ENCODE results near the gene RHOC. TPM values are rescaled to one million over a fixed set of nuclear protein-coding genes. Genes with fewer than 3 reads are reported as not detected.

RHOC gene
- 51.3 and 65.4 TPM in 2 replicates for total RNA-seq (2014; rRNA removed; shearing (Covaris generic))
- polyA plus RNA-seq (2016; fragmentation: Nextera tagmentation; extraction: Ambion mirVana), result 73.5 and 76.7 TPM in 2 replicates
- long read RNA-seq, transcript RHOC-202 (6 exons, 1,418 nt), result minor isoform, 14 of 93 reads
- long read RNA-seq, transcript RHOC-208 (5 exons, 1,355 nt), result major isoform, 45 of 93 reads
- long read RNA-seq, partial matches to known transcripts, result 26 of 93 reads
- long read RNA-seq, other reads (novel, unspliced or antisense), result 4 of 93 reads

- peaks cover 9% of the 10 kb centered on the region; the same call in 1 of the 2 replicates for H3F3A ChIP-seq (replicated peaks; ENCODE audit: low read depth)
- Mint-ChIP-seq H3K9me3 (no peaks in the 10 kb centered on the region; the same call in 2 of the 3 replicates), H3K4me3 (peak within 1 kb of the TSS; percentile 75), H3K36me3 (ENCODE audit: low read depth) (peaks cover 24% of the 10 kb centered on the region), H3K27ac (no peak within 1 kb of the TSS), H3K4me1 (peaks cover 64% of the 10 kb centered on the region), H3K27me3 (ENCODE audit: insufficient read depth, low read depth, poor library complexity) (peaks cover 36% of the 10 kb centered on the region)
- H3K4me2 ChIP-seq, result peak within 1 kb of the TSS; percentile 76
- no peak for TF ChIP-seq NANOG (IDR thresholded peaks at IDR 0.05; ENCODE audit: borderline replicate concordance)
- TF ChIP-seq POLR2AphosphoS5 (IDR thresholded peaks at IDR 0.05; ENCODE audit: low read depth), result peak; percentile 31; the same call in 1 of the 2 replicates
- no peak for TF ChIP-seq CTCF (conservative IDR thresholded peaks at IDR 0.05; ENCODE audit: low read depth in 2 of 2)
- no peak for TF ChIP-seq REST (IDR thresholded peaks at IDR 0.05; ENCODE audit: unreplicated experiment)
- H3K4me3 ChIP-seq, result peak within 1 kb of the TSS; percentile 92
- peak within 1 kb of the TSS; percentile 66 for H2AFZ ChIP-seq
- H3K4me1 ChIP-seq (ENCODE audit: insufficient read depth), result peaks cover 51% of the 10 kb centered on the region
- peaks cover 4% of the 10 kb centered on the region; the same call in 1 of the 2 replicates for H3K36me3 ChIP-seq (ENCODE audit: insufficient read depth)
- H3K27ac ChIP-seq (ENCODE audit: low read depth), result no peak within 1 kb of the TSS
- ATAC-seq (peak; percentile 47), DNase-seq (ENCODE audit: low spot score) (peak; percentile 79)
- peaks cover 14% of the 10 kb centered on the region; the same call in 1 of the 2 replicates for H4K20me1 ChIP-seq (replicated peaks; ENCODE audit: insufficient read depth)
- peaks cover 42% of the 10 kb centered on the region for H3K27me3 ChIP-seq (ENCODE audit: insufficient read depth)
- H3K9me2 ChIP-seq (ENCODE audit: insufficient read depth), result no peaks in the 10 kb centered on the region
- H3K79me2 ChIP-seq (replicated peaks; ENCODE audit: insufficient read depth), result peaks cover 10% of the 10 kb centered on the region; the same call in 1 of the 2 replicates
Measured at GRCh38 chr1:112706505-112707220, at the start of gene RHOC. RHOC (minus strand) TSS chr1:112707127; CDS start chr1:112703799, 3,328 bp downstream.

- peaks cover 7% of the 10 kb centered on the region for H3K27me3 Mint-ChIP-seq (ENCODE audit: insufficient read depth, low read depth, poor library complexity)
- H3K4me3 ChIP-seq, result no peak overlapping the region
- H3K4me3 Mint-ChIP-seq, result no peak overlapping the region
- H3K79me2 ChIP-seq (replicated peaks; ENCODE audit: insufficient read depth), result no peaks in the 10 kb centered on the region
- no peaks in the 10 kb centered on the region for H3F3A ChIP-seq (replicated peaks; ENCODE audit: low read depth)
- no peaks in the 10 kb centered on the region for H3K36me3 ChIP-seq (ENCODE audit: insufficient read depth)
- 0 out of 2 replicates have a peak, but pooled peaks cover 5% of the 10 kb centered on the region for H3K9me2 ChIP-seq (ENCODE audit: insufficient read depth)
- H3K27ac Mint-ChIP-seq, result no peak overlapping the region
- H3K27ac ChIP-seq (ENCODE audit: low read depth), result no peak overlapping the region
- H3K4me2 ChIP-seq, result no peak overlapping the region
- ATAC-seq (no peak), DNase-seq (ENCODE audit: low spot score) (no peak)
- no peaks in the 10 kb centered on the region for H3K27me3 ChIP-seq (ENCODE audit: insufficient read depth)
- H2AFZ ChIP-seq, result no peak overlapping the region
- no peaks in the 10 kb centered on the region for H4K20me1 ChIP-seq (replicated peaks; ENCODE audit: insufficient read depth)
- no peaks in the 10 kb centered on the region for H3K36me3 Mint-ChIP-seq (ENCODE audit: low read depth)
- peaks cover 9% of the 10 kb centered on the region; the same call in 1 of the 2 replicates for H3K4me1 ChIP-seq (ENCODE audit: insufficient read depth)
- peaks cover 12% of the 10 kb centered on the region; the same call in 2 of the 3 replicates for H3K9me3 Mint-ChIP-seq
- peaks cover 10% of the 10 kb centered on the region; the same call in 2 of the 3 replicates for H3K4me1 Mint-ChIP-seq
- TF ChIP-seq EZH2 (IDR thresholded peaks at IDR 0.05; ENCODE audit: low read depth, unreplicated experiment) (no peak), ZNF114 (CRISPR knock-in tag; IDR thresholded peaks at IDR 0.05) (no peak), STAT1 (IDR thresholded peaks at IDR 0.05; ENCODE audit: unreplicated experiment) (no peak), NANOG (IDR thresholded peaks at IDR 0.05; ENCODE audit: borderline replicate concordance) (no peak), REST (IDR thresholded peaks at IDR 0.05; ENCODE audit: unreplicated experiment) (no peak), POLR2AphosphoS5 (IDR thresholded peaks at IDR 0.05; ENCODE audit: low read depth) (no peak), CREB1 (CRISPR knock-in tag; IDR thresholded peaks at IDR 0.05; ENCODE audit: low read depth) (no peak), JUNB (IDR thresholded peaks at IDR 0.05; ENCODE audit: unreplicated experiment) (no peak), EZH2phosphoT487 (IDR thresholded peaks at IDR 0.05; ENCODE audit: unreplicated experiment) (no peak)
Measured at GRCh38 chr1:112754116-112754628, 47.2 kb upstream of the RHOC start.

Measured in GM23338 (cell line).